BLaER1 (cell line): ENCODE data around the gene PXDN.

ENCODE experiments used
- H3K27ac ChIP-seq: shearing (Covaris generic); formaldehyde crosslinking; 2 replicates; pipeline ENCODE4 v1.8.1; 2022
- H3K27me3 ChIP-seq: shearing (Covaris generic); formaldehyde crosslinking; 2 replicates; pipeline ENCODE4 v1.8.1; 2022
- H3K36me3 ChIP-seq: shearing (Covaris generic); formaldehyde crosslinking; 2 replicates; pipeline ENCODE4 v1.8.1; 2022
- H3K4me1 ChIP-seq: shearing (Covaris generic); formaldehyde crosslinking; 2 replicates; pipeline ENCODE4 v1.8.1; 2022
- H3K4me2 ChIP-seq: shearing (Covaris generic); formaldehyde crosslinking; 2 replicates; pipeline ENCODE4 v1.8.1; 2022
- H3K4me3 ChIP-seq: shearing (Covaris generic); formaldehyde crosslinking; 2 replicates; pipeline ENCODE4 v1.8.1; 2022
- H3K9ac ChIP-seq: shearing (Covaris generic); formaldehyde crosslinking; 2 replicates; pipeline ENCODE4 v1.8.1; 2022
- H3K9me3 ChIP-seq: shearing (Covaris generic); formaldehyde crosslinking; 2 replicates; pipeline ENCODE4 v1.8.1; 2022
- H4K20me1 ChIP-seq: shearing (Covaris generic); formaldehyde crosslinking; 2 replicates; pipeline ENCODE4 v1.8.1; 2022
- Cebpa-rat ChIP-seq: shearing (Covaris generic); IDR thresholded peaks from 2 replicates; pipeline ENCODE4 v1.8.1; 2022

PXDN gene

DNA sequence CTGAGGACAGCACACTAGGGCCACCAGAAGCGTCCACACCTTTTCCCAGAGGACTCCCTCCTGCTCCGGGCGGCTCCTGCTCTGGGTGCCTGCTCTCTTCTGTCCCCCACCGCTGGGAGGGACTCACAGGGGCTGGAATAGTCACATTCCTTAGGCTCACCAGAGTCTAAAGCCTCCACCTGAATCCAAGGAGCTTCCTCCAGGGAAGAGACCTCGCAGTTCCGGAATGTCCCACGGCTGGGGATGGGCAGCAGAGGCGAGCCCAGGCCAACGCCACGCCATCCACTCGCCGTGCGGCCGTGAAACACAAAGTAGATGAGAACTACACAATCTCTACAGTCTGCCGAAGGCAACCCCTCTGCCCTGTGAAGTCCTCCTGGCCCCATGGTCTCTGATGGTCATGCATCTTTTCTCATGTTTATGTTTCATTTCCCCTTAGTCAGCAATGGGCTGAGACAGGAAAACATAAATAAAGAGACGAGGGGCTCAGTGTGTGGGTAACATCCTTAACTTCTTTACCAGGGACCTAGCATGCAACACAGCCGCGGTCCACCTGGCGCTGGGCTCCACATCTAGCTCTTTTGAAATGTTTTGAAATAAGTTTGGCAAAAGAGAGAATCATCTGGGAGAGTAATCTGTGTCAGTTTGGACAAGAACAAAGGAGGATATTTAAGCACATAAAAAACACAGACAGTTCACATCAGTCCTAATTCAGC lies 98.4 kb downstream of the PXDN start:
- no peak for TF ChIP-seq Cebpa-rat
- no peak overlapping the region for H3K4me3 ChIP-seq
- H3K4me2 ChIP-seq, result no peak overlapping the region
- H3K27ac ChIP-seq, result peak overlapping the region; percentile 42; the same call in 1 of the 2 replicates
- peaks cover 100% of the 10 kb centered on the region for H4K20me1 ChIP-seq
- H3K4me1 ChIP-seq, result peaks cover 7% of the 10 kb centered on the region; the same call in 1 of the 2 replicates
- H3K36me3 ChIP-seq, result peaks cover 98% of the 10 kb centered on the region
- H3K9me3 ChIP-seq, result no peaks in the 10 kb centered on the region
- 0 out of 2 replicates have a peak overlapping the region, but pooled peaks have one; percentile 7 for H3K9ac ChIP-seq
- H3K27me3 ChIP-seq, result no peaks in the 10 kb centered on the region

DNA sequence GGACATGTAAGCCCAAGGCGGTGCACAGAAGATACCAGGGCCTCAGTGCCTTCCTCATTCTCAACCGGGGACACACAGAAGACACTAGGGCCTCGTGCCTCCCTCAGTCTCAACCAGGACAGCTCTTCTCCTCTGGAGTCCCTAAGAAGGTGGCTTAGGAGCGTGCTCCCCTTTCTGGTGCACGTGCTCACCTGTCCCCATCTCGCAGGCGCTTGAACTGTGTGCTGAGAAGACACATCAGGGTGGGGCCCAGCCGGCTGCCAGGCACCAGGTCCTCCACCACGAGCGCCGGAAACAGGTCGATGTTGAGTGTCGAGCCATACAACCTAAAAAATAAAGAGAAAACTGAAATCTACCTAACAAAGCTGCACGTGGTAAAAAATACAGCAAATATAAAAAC lies 99.9 kb downstream of the PXDN start:
- Histone ChIP-seq H3K27ac (no peak overlapping the region), H3K4me1 (peaks cover 7% of the 10 kb centered on the region; the same call in 1 of the 2 replicates), H3K9ac (no peak overlapping the region), H3K27me3 (no peaks in the 10 kb centered on the region), H4K20me1 (peaks cover 100% of the 10 kb centered on the region), H3K36me3 (peaks cover 98% of the 10 kb centered on the region), H3K9me3 (no peaks in the 10 kb centered on the region), H3K4me2 (no peak overlapping the region), H3K4me3 (no peak overlapping the region)
- no peak for TF ChIP-seq Cebpa-rat

DNA sequence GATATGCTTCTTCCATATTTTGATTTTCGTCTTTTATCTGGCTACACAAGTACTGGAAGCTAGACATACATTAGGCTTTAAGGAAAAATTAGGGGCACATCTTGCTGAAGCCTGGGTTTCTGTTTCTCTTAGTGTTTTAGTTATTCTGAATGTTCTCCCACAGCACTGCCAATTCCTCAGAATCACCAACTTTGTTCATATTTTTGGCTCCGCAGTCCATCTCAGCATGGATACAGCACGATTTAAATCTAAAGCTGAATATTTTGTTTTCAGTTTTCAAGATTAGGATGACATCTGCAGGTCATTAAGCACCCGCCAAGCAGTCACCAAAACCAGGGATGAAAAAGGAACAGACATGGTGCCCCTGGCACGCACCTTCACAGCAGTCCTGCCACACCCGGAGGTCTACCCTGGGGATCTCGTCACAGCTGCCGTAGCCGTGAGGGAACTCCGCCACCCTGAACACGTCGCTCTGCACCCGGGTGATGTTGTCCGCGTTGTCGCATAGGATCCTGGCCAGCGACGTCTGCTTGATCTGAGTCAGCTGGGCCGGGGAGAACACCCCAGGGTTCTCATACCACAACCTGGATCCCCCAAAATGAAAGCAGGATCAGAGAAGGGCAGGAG lies 101.2 kb downstream of the PXDN start:
- H3K27ac ChIP-seq, result no peak overlapping the region
- H3K36me3 ChIP-seq, result peaks cover 98% of the 10 kb centered on the region
- no peaks in the 10 kb centered on the region for H3K9me3 ChIP-seq
- no peak overlapping the region for H3K4me2 ChIP-seq
- no peak for TF ChIP-seq Cebpa-rat
- peaks cover 7% of the 10 kb centered on the region; the same call in 1 of the 2 replicates for H3K4me1 ChIP-seq
- H4K20me1 ChIP-seq, result peaks cover 100% of the 10 kb centered on the region
- no peak overlapping the region for H3K4me3 ChIP-seq
- no peak overlapping the region for H3K9ac ChIP-seq
- H3K27me3 ChIP-seq, result no peaks in the 10 kb centered on the region

DNA sequence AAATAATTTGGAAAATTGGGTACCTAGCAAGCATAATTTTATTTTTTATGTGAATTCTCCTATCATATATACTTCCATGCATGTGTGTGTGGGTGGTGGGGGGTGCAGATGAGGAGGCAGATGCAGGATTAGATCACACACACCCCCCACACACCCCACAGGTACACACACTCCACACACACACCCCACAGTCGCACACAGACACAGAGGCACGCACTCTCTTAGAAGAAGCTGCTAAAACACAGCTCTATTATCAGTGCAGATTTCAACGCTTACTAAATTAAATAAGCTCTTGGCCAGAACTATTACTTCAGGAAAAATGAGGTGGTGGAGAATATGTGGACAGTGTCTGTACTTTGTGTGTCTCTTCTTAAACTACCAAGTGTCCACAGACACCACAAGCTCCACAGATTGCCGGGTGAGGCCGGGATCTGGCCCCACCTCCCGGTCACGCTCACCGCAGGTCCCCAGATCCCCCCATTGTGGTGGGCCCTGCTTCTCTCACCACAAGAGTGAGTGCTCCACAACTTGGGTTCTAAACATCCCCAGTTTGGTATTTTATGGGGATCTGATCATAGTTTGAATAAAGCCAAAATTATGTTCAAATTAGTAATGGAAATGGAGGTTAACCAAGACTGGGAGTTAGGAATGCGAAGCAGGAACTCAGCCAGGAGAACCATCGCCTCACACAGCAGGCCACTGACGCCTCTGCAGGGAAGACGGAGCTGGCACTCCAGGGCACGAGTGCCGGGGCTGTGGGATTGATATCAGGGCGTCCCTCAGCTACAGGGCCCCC lies 102.1 kb downstream of the PXDN start:
- Histone ChIP-seq H3K9me3 (no peaks in the 10 kb centered on the region), H3K27ac (no peak overlapping the region), H3K27me3 (no peaks in the 10 kb centered on the region), H3K36me3 (peaks cover 98% of the 10 kb centered on the region), H3K9ac (no peak overlapping the region), H4K20me1 (peaks cover 100% of the 10 kb centered on the region), H3K4me3 (no peak overlapping the region), H3K4me1 (peaks cover 7% of the 10 kb centered on the region; the same call in 1 of the 2 replicates), H3K4me2 (no peak overlapping the region)
- no peak for TF ChIP-seq Cebpa-rat

DNA sequence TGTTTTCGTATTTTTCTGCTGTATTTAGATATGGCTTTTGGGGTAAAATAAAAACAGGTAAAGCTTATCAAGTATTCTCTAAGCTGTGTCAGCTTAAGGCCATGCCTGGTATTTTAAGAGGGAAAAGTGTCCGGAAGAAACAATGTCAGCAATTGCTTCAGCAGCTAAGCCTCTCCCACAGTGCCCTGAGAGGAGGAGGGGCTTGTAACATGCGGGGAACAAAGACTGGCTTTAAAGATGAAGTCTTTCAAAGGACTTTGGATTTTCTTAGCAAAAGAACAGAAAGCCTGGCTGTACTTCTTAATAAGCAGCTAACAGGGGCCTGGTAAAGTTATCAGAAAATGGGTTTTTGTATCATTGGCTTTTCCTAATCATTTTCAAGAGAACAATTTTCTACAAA lies 102.8 kb downstream of the PXDN start:
- peaks cover 7% of the 10 kb centered on the region; the same call in 1 of the 2 replicates for H3K4me1 ChIP-seq
- H3K36me3 ChIP-seq, result peaks cover 98% of the 10 kb centered on the region

DNA sequence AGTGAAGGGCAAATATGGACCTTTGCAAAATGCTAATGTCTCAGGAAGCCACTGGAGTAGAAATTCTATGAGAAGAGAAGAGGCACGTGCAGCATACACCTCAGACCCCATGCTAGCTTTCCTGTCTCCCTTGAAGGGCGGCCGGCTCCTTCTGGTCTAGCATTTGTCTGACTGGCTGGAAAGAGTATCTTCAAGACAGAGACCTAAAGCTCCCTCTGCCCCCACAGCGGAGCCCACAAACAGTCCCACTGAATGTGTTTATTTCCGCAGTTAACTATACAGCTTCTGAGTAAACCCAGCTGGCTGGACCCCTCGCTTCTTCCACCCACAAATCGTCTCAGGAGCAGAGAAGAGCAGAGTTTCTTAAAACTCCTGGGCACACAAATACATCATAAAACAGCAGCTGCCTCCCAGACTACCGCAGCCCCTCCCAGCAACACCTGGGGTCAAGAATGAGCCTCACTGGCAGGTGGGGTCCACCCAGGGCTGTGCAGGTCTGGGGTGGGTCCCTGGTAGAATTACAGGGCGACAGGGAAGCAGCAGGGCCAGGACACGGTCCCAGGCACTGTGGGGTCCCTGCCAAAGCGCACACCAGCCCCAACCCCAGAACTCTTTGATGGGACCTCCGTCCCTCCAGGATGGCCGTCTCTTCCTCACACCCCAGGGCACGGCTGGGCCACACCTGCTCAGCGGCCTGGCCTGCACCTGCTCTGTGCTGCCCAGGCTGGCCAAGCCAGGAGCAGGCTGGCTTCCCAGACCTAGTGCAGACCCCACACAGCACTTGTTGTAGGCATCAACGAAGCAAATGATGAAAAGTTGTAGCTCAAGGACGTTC lies 103.8 kb downstream of the PXDN start:
- peaks cover 98% of the 10 kb centered on the region for H3K36me3 ChIP-seq
- no peaks in the 10 kb centered on the region for H3K27me3 ChIP-seq
- H4K20me1 ChIP-seq, result peaks cover 99% of the 10 kb centered on the region
- no peaks in the 10 kb centered on the region for H3K4me1 ChIP-seq
- H3K9ac ChIP-seq, result no peak overlapping the region
- peak overlapping the region; percentile 35; the same call in 1 of the 2 replicates for H3K27ac ChIP-seq
- H3K9me3 ChIP-seq, result no peaks in the 10 kb centered on the region
- H3K4me2 ChIP-seq, result no peak overlapping the region
- TF ChIP-seq Cebpa-rat, result no peak
- H3K4me3 ChIP-seq, result no peak overlapping the region

More for the DNA sequence above, 102.8 kb downstream of the PXDN start:
- Histone ChIP-seq H4K20me1 (peaks cover 100% of the 10 kb centered on the region), H3K27ac (no peak overlapping the region), H3K27me3 (no peaks in the 10 kb centered on the region), H3K9ac (no peak overlapping the region), H3K9me3 (no peaks in the 10 kb centered on the region), H3K4me3 (no peak overlapping the region), H3K4me2 (no peak overlapping the region)
- TF ChIP-seq Cebpa-rat, result no peak

DNA sequence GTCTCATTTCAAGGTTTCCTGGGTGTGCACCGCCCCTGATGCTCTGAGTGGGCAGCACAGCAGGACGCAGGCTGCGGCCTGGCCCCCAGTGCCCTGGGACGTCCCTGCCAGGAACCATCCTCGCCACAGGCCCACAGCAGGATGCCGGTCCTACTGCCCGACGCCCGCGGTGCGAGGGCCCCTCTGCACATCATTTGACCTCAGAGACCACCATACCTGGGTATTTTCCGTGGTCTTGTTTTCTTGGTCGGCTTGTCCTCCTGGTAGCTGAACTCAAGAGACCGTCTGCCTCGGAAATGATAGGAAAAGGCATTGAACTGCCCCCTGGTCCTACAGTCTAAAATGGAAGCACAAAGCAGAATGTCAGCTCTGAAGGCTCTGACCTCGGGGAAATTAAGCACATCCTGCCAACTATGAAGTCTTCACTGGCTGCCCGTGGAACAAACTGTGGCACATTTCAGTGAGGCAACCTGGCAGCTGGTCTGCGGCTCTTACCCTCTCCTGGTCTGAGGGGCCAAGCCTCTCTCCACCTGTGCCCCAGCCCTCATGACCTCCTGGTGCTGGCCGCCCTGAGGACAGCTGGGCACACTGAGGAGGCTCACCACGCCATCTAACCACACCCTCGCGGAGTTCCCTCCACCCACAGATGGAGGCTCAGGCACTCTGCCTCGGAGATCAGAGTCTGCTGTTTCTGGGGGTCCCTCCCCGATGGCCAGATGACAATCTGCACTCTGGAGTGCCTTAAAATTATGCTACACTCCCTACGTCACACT lies 105.0 kb downstream of the PXDN start:
- H3K4me3 ChIP-seq, result no peak overlapping the region
- no peak overlapping the region for H3K4me2 ChIP-seq
- H3K9ac ChIP-seq, result no peak overlapping the region
- H4K20me1 ChIP-seq, result peaks cover 98% of the 10 kb centered on the region
- no peaks in the 10 kb centered on the region for H3K4me1 ChIP-seq
- H3K36me3 ChIP-seq, result peaks cover 100% of the 10 kb centered on the region
- no peak for TF ChIP-seq Cebpa-rat
- no peaks in the 10 kb centered on the region for H3K27me3 ChIP-seq
- H3K9me3 ChIP-seq, result no peaks in the 10 kb centered on the region
- no peak overlapping the region for H3K27ac ChIP-seq

DNA sequence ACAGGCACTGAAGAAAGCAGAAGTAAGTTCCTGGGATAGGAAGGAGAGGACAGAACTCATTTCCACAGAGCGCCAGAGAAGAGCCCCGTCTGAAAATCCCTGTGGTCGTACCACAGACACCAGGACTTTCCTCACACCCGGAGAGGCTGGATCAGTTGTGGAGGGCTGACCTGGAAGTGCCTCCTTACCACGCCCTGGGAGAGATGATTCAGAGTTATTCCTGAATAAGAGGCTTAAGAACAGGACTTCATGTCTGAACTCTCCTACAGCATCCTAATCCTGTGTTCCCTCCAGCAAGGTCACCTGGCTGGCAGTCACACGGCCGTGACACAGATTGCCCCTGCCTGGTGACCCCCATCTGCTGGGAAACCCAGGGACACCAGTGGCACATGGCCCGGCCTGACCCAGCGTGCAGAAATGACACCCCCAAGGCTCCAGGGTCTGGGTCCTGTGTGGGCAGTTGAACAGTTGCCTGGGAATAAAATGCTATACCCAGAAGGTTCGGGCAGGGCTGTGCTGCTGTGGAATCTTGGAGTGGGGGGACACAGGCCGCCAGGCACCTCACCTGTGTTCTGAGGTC lies 105.9 kb downstream of the PXDN start:
- Histone ChIP-seq H4K20me1 (peaks cover 98% of the 10 kb centered on the region), H3K27ac (no peak overlapping the region), H3K4me3 (no peak overlapping the region), H3K9ac (no peak overlapping the region), H3K4me2 (no peak overlapping the region), H3K27me3 (no peaks in the 10 kb centered on the region), H3K4me1 (no peaks in the 10 kb centered on the region), H3K9me3 (no peaks in the 10 kb centered on the region), H3K36me3 (peaks cover 100% of the 10 kb centered on the region)
- no peak for TF ChIP-seq Cebpa-rat
